Measurements from ENCODE around the gene KDM1B. TPM values are rescaled to one million over a fixed set of nuclear protein-coding genes. Genes with fewer than 3 reads are reported as not detected.

Gene KDM1B
- total RNA-seq (2022; extraction: Qiagen RNA extraction), result 5.4 to 9.2 TPM (median 7.1 TPM) in 5 replicates

GRCh38 chr6:18155150-18155863 is at the start of gene KDM1B:
Gene KDM1B, plus strand, starts transcription at chr6:18155422. Its CDS starts 4,474 bp downstream, at chr6:18159896.

DNA sequence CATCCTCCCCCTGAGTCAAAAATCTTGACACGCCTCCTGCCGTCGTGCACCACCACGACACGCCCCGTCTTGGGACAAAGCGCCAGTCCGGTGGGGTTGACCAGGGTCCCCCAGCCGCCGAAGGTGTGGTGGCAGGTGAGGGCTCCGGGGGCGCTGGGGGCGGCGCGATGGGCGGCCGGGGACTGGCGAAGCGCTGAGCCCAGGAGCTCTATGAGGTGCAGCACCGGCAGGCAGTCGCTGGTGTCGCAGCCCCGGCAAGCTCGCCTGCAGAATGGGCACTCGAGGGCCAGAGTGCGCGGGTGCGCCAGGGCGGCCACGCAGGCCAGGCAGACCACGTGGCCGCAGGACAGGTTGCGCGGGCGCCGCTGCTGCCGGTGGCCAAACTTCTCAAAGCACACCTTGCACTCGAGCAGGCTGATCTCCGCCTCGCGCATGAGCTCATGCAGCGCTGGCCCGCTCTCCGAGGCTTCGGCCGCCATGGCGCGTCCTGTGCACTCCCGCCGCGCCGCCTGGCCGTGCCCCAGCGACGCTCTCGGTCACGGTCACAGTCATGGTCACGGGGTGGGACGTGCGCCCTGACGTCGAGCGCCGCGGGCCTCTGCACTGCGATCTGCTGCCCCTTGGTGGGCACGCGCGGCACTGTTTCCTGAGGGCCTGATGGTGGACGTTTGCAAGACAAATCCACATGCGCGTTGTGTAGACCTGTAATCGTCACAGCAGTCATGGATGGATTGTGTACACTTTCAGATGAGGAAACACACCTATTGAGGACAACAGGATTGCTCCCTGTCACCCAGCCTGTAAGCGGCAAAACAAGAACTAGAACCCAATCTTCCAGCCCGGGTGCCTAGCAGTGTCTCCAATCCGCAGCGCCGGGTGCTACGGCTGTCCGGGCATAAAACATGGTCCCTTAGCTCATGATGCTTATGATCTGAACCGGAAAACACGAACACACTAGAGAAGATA is 32.8 kb upstream of the KDM1B start, which contains the start of gene NHLRC1:
TSS of gene NHLRC1 (minus strand) at position 550 of the 966 bp plus-strand sequence. CDS start at position 479, 71 bp downstream.

GRCh38 chr6:18154507-18155149 is 594 bp upstream of the KDM1B start, which contains the start of gene TPMT:
Gene TPMT, minus strand, starts transcription at chr6:18155077. Its CDS starts 5,950 bp downstream, at chr6:18149127.

GRCh38 chr6:18264219-18264922 is 109.1 kb downstream of the KDM1B start, which contains the start of gene DEK:
Gene DEK, minus strand, starts transcription at chr6:18264530. Its CDS starts 543 bp downstream, at chr6:18263987.

Other genes starting within 250 kb of the KDM1B start
- 16.6 to 24.5 TPM (median 17.5 TPM) in 5 replicates for gene KIF13A, start 167.8 kb upstream of the KDM1B start, total RNA-seq (2022; extraction: Qiagen RNA extraction)
- 1.3 to 2.0 TPM (median 1.8 TPM) in 5 replicates for gene NHLRC1, start 32.7 kb upstream of the KDM1B start, total RNA-seq (2022; extraction: Qiagen RNA extraction)
- gene TPMT, start 345 bp upstream of the KDM1B start, total RNA-seq (2022; extraction: Qiagen RNA extraction), result 4.9 to 6.7 TPM (median 6.0 TPM) in 5 replicates
- 68.0 to 98.1 TPM (median 82.0 TPM) in 5 replicates for gene DEK, start 109.1 kb downstream of the KDM1B start, total RNA-seq (2022; extraction: Qiagen RNA extraction)
- 0.12 to 0.68 TPM (median 0.42 TPM) in 5 replicates for gene RNF144B, start 231.9 kb downstream of the KDM1B start, total RNA-seq (2022; extraction: Qiagen RNA extraction)

All from A549 treated with Hydrocortisone at 1 μM for 4 hours (cell line).